Epithelial cell of proximal tubule (primary cell): Measurements from ENCODE around the gene THEMIS2. TPM values are rescaled to one million over a fixed set of nuclear protein-coding genes. Genes with fewer than 3 reads are reported as not detected.

Source experiments
- DNase-seq: peaks from one replicate; pipeline ENCODE4 v3.0.0-alpha.2; 2011; ENCODE audit warnings: low read depth
- H3K4me3 ChIP-seq: 2 replicates; pipeline ENCODE4 v1.5.1; 2011; ENCODE audit warnings: low read depth, mild to moderate bottlenecking, low read length
- total RNA-seq: library from RNA; depleted of rRNA; stranded (reverse); fragments of >200 nt; gene quantifications from 2 replicates; pipeline ENCODE4 v1.2.3, GENCODE V29; 2015
- TF ChIP-seq, protein P1 (sequence below): conservative IDR thresholded peaks from 2 replicates; pipeline ENCODE4 v1.5.1; 2012; ENCODE audit warnings: low read depth, mild to moderate bottlenecking, low read length

THEMIS2 gene
- total RNA-seq, 1 donor from 2014 or later = 24.2 TPM

DNA sequence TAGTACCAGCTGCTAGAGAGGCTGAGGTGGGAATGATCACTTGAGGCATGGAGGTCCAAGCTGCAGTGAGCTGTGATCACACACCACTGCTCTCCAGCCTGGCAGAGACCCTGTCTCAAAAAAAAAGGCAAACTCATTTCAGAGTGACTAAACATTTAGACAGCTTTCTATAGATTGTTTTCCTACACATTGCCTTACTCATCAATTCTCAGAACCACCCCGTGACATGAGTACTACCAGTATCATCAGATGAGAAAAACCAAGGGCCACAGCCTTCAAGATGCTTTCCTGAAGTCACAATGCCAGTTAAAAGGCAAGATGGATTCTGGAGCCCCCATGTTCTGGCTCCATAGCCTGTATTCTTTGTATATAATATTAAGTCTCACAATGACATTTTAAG is 40.1 kb downstream of the THEMIS2 start:
- no peak overlapping the region for H3K4me3 ChIP-seq
- no peak for DNase-seq
- TF ChIP-seq, protein P1, sequence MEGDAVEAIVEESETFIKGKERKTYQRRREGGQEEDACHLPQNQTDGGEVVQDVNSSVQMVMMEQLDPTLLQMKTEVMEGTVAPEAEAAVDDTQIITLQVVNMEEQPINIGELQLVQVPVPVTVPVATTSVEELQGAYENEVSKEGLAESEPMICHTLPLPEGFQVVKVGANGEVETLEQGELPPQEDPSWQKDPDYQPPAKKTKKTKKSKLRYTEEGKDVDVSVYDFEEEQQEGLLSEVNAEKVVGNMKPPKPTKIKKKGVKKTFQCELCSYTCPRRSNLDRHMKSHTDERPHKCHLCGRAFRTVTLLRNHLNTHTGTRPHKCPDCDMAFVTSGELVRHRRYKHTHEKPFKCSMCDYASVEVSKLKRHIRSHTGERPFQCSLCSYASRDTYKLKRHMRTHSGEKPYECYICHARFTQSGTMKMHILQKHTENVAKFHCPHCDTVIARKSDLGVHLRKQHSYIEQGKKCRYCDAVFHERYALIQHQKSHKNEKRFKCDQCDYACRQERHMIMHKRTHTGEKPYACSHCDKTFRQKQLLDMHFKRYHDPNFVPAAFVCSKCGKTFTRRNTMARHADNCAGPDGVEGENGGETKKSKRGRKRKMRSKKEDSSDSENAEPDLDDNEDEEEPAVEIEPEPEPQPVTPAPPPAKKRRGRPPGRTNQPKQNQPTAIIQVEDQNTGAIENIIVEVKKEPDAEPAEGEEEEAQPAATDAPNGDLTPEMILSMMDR = no peak

- peak overlapping the region; percentile 90 for H3K4me3 ChIP-seq
- DNase-seq = no peak
- TF ChIP-seq, protein P1 = no peak
Observed at GRCh38 chr1:27915082-27915575, 42.8 kb downstream of the THEMIS2 start.

DNA sequence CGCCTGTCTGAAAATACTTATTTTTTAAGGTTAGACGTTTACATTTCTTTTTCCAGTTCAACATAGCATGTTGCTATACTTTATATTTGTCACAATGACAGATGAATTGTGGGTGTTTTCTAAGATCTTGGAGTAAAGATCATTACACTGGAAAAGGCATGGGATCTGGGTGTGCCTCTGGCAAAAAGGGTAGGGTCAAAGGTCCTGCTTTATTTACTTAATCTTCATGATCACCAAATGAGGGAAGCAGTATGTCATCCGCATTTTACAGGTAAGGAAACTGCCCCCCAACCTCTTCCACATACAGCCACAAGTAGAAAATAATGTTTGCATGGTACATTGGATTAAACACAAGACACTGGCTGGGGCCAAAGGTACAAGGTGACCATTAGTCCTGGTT is 49.9 kb downstream of the THEMIS2 start:
- TF ChIP-seq, protein P1 = no peak
- DNase-seq = no peak
- H3K4me3 ChIP-seq = no peak overlapping the region

DNA sequence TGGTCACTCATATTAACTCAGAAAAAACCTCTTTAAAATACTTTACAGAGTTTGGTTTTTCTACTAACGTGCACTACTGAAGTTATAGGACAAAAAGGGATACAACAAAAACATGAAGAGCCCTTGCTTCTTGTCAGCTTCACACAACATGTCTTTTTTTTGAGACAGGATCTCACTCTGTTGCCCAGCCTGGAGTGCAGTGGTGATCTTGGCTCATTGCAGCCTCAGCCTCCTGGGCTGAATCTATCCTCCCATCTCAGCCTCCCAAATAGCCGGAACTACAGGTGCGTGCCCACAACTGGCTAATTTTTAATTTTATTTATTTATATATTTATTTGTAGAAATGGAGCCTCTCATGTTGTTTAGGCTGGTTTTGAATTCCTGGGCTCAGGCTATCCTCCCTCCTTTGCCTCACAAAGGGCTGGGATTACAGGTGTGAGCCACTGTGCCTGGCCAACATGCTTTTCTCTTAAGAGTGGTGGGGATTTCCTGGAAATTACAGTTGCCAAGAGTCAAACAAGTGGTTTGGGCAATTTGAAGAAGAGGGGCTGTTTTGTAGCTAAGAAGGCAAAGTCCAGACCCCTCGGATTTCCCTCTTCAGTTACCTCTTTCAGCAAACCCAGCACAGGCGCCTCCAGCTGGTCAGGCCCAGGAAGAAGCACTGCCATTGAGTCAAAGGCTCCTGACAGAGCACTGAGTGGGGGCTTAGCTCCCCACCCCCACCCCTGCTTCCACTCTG is 56.0 kb downstream of the THEMIS2 start:
- H3K4me3 ChIP-seq = no peak overlapping the region
- TF ChIP-seq, protein P1 = peak; percentile 17
- no peak for DNase-seq

DNA sequence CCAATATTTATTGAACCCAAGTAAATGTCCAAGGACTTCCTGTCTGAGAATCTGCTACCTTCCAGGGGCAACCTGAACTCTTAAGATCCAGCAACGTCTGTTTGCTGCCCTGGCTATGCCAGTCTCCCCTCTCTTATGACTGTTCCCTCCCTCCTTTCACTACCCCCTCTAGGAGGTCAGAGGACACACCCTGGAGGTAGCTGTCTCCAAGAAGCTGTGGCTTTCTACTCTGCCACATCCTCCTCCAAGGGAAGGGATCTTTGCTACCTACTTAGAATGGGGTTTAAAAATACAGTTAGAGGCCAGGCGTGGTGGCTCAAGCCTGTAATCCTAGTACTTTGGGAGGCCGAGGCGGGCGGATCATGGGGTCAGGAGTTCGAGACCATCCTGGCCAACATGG is 58.8 kb downstream of the THEMIS2 start:
- TF ChIP-seq, protein P1 = no peak
- H3K4me3 ChIP-seq = no peak overlapping the region

DNA sequence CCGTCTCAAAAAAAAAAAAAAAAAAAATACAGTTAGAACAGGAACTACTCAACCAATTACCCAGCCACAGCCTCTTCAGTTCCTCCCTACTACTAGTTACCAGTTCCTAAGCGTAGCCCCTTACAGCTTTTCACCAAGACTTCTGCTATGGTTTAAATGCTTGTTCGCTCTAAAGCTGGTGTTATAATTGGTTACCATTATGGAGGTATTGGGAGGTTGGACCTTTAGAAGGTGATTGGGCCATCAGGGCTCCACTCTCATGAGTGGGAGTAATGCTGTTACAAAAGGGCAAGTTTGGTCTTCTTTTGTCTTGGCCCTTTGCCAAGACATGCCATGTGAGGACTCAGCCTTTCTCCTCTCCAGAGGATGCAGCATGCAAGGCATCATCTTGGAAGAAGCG is 59.4 kb downstream of the THEMIS2 start:
- DNase-seq = no peak
- TF ChIP-seq, protein P1 = no peak

More for the DNA sequence above, 58.8 kb downstream of the THEMIS2 start:
- no peak for DNase-seq

More for the DNA sequence above, 59.4 kb downstream of the THEMIS2 start:
- no peak overlapping the region for H3K4me3 ChIP-seq
